Loucy (cell line): Measurements from ENCODE around the gene PTBP1.

Experiments
- H2AFZ ChIP-seq: fragments of 200-600 bp; sonication (generic); 2 replicates; pipeline ENCODE4 v1.6.0; 2016; ENCODE audit warnings: antibody characterized with exemption, mild to moderate bottlenecking, low read length, moderate library complexity
- H3F3A ChIP-seq: fragments of 200-600 bp; 2 replicates; pipeline ENCODE4 v1.6.0; 2016; ENCODE audit warnings: antibody characterized with exemption, low read depth, mild to moderate bottlenecking
- H3K27me3 ChIP-seq: fragments of 200-600 bp; sonication (generic); 2 replicates; pipeline ENCODE4 v1.6.1; 2014; ENCODE audit warnings: low read length, mild to moderate bottlenecking; ENCODE audit not compliant: insufficient read depth, poor library complexity, severe bottlenecking
- H3K36me3 ChIP-seq: fragments of 200-600 bp; sonication (generic); 2 replicates; pipeline ENCODE4 v1.6.1; 2016; ENCODE audit warnings: low read length; ENCODE audit not compliant: insufficient read depth
- H3K4me1 ChIP-seq: fragments of 200-600 bp; sonication (generic); 2 replicates; pipeline ENCODE4 v1.5.1; 2014; ENCODE audit warnings: low read length, mild to moderate bottlenecking; ENCODE audit not compliant: insufficient read depth, poor library complexity, severe bottlenecking
- H3K4me2 ChIP-seq: fragments of 200-600 bp; sonication (generic); 2 replicates; pipeline ENCODE4 v1.6.0; 2014; ENCODE audit warnings: antibody characterized with exemption, low read length, low read depth, mild to moderate bottlenecking; ENCODE audit not compliant: poor library complexity, severe bottlenecking
- H3K4me3 ChIP-seq: fragments of 200-600 bp; sonication (generic); 2 replicates; pipeline ENCODE4 v1.5.1; 2014; ENCODE audit warnings: low read length, mild to moderate bottlenecking, mixed read lengths; ENCODE audit not compliant: poor library complexity, severe bottlenecking
- H3K79me2 ChIP-seq: fragments of 200-600 bp; sonication (generic); 2 replicates; pipeline ENCODE4 v1.6.1; 2014; ENCODE audit warnings: low read length; ENCODE audit not compliant: insufficient read depth
- H3K9ac ChIP-seq: fragments of 200-600 bp; sonication (generic); 2 replicates; pipeline ENCODE4 v1.6.0; 2014; ENCODE audit warnings: mild to moderate bottlenecking, low read depth, low read length, moderate library complexity; ENCODE audit not compliant: poor library complexity, severe bottlenecking
- H3K9me2 ChIP-seq: fragments of 200-600 bp; sonication (generic); replicated peaks from 2 replicates; pipeline ENCODE4 v1.6.1; 2016; ENCODE audit warnings: low read depth, low read length, mixed read lengths
- H3K9me3 ChIP-seq: fragments of 200-600 bp; sonication (generic); 2 replicates; pipeline ENCODE4 v1.6.1; 2014; ENCODE audit warnings: mild to moderate bottlenecking, antibody characterized with exemption, low read length, low read depth; ENCODE audit not compliant: insufficient read depth
- H4K20me1 ChIP-seq: fragments of 200-600 bp; sonication (generic); 2 replicates; pipeline ENCODE4 v1.6.0; 2014; ENCODE audit warnings: antibody characterized with exemption, low read length, mild to moderate bottlenecking; ENCODE audit not compliant: insufficient read depth, poor library complexity, severe bottlenecking
- EZH2phosphoT487 ChIP-seq: fragments of 200-600 bp; IDR thresholded peaks from 2 replicates; pipeline ENCODE4 v1.6.1; 2018; ENCODE audit warnings: antibody characterized with exemption, mild to moderate bottlenecking, moderate library complexity, borderline replicate concordance
- TF ChIP-seq, protein P1 (sequence below): fragments of 200-600 bp; sonication (generic); conservative IDR thresholded peaks from 2 replicates; pipeline ENCODE4 v1.5.1; 2014; ENCODE audit warnings: mild to moderate bottlenecking, antibody characterized with exemption, low read length

PTBP1 gene

DNA sequence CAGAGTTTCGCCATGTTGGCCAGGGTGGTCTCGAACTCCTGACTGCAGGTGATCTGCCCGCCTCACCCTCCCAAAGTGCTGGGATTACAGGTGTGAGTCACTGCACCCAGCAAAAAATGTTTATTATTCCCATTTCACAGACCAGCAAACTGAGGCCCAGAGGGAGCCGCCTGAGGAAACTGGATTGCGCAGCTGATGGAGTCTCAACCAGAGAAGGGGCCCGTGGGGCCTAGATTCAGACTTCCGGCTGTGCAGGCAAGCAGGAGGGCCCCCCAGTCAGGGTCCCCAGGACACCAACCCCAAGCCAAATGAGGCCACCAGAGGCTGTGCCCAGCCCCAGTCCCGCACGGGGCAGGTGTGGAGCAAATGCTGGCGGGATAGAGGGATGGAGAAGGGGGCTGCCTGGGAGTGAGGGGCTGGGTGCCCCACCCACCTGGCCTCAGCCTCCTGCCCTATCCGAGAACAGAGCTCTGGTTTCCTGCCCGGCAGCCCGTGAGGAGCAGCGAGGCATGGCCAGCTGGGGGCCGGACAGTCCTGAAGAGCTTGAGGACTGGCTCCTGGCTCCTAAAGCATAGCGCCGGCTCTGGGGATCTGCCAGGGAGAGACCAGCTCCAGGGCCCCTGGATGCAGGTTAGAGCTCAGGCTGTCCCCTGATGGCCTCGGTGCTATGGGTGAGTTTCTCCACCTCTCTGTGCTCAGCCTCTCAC, 24.4 kb upstream of the PTBP1 start:
- Histone ChIP-seq H3K4me3 (no peak overlapping the region), H3K9me3 (no peaks in the 10 kb centered on the region), H2AFZ (no peak overlapping the region), H3K4me2 (no peak overlapping the region), H3K9me2 (no peaks in the 10 kb centered on the region), H3K9ac (no peak overlapping the region), H3K79me2 (no peaks in the 10 kb centered on the region), H4K20me1 (no peaks in the 10 kb centered on the region), H3K27me3 (no peaks in the 10 kb centered on the region), H3K36me3 (no peaks in the 10 kb centered on the region), H3K4me1 (no peaks in the 10 kb centered on the region), H3F3A (no peaks in the 10 kb centered on the region)
- TF ChIP-seq, protein P1, sequence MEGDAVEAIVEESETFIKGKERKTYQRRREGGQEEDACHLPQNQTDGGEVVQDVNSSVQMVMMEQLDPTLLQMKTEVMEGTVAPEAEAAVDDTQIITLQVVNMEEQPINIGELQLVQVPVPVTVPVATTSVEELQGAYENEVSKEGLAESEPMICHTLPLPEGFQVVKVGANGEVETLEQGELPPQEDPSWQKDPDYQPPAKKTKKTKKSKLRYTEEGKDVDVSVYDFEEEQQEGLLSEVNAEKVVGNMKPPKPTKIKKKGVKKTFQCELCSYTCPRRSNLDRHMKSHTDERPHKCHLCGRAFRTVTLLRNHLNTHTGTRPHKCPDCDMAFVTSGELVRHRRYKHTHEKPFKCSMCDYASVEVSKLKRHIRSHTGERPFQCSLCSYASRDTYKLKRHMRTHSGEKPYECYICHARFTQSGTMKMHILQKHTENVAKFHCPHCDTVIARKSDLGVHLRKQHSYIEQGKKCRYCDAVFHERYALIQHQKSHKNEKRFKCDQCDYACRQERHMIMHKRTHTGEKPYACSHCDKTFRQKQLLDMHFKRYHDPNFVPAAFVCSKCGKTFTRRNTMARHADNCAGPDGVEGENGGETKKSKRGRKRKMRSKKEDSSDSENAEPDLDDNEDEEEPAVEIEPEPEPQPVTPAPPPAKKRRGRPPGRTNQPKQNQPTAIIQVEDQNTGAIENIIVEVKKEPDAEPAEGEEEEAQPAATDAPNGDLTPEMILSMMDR: no peak
- no peak for TF ChIP-seq EZH2phosphoT487

DNA sequence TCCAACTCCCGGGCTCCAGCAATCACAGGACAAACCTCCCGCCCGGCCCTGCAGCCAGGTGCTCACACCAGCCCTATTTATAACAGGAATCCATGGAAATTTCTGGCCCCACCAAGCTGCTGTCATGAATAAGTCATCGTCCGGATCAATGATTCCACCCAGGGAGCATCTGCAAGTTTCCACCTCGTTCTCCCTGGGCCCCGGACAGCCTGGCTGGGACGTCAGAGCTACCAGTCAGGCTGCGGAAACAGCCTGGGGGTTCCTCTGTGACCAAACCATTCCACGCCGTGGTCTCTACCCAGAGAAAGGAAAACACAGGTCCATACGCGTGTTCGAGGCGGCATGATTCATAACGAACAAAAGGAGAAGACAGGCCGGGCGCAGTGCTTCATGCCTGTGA, 20.7 kb upstream of the PTBP1 start:
- H3F3A ChIP-seq: no peaks in the 10 kb centered on the region
- TF ChIP-seq EZH2phosphoT487: no peak
- TF ChIP-seq, protein P1: no peak
- H3K4me3 ChIP-seq: no peak overlapping the region
- H2AFZ ChIP-seq: no peak overlapping the region
- no peaks in the 10 kb centered on the region for H4K20me1 ChIP-seq
- no peaks in the 10 kb centered on the region for H3K36me3 ChIP-seq
- H3K9me3 ChIP-seq: no peaks in the 10 kb centered on the region
- H3K9ac ChIP-seq: no peak overlapping the region
- no peaks in the 10 kb centered on the region for H3K4me1 ChIP-seq
- H3K4me2 ChIP-seq: no peak overlapping the region
- H3K9me2 ChIP-seq: no peaks in the 10 kb centered on the region
- no peaks in the 10 kb centered on the region for H3K27me3 ChIP-seq
- no peaks in the 10 kb centered on the region for H3K79me2 ChIP-seq

DNA sequence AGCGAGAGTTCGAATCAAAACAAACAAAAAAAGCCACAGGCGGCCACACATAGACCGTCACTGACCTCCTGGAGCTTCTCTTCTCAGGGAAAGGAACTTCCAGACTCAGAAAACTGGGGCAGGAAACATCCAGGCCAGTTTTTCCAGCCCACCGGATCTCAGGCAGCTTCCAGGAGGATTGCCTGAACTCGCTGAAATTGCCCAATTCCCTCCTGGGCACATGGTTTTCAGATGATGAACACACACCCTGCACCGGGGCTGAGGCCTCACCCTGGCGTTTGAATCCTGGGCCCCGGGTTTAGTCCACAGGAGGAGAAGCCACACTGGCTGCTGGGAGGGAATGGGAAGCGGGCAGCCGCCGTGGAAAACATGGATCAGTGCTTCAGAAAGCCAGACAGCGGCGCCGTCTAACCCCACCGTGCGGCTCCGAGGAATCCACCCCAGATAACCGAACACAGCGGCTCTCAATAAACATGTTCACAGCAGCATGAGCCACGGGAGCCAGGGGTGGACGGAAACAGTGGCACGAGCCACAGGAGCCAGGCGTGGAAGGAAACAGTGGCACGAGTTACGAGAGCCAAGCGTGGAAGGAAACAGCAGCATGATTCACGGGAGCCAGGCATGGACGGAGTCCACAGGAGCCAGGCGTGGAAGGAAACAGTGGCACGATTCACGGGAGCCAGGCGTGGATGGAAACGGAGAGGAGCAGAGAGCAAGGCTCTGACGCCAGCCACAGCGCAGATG, 18.2 kb upstream of the PTBP1 start:
- Histone ChIP-seq H3F3A (no peaks in the 10 kb centered on the region), H3K9me2 (no peaks in the 10 kb centered on the region), H3K9ac (no peak overlapping the region), H3K36me3 (no peaks in the 10 kb centered on the region), H4K20me1 (no peaks in the 10 kb centered on the region), H3K4me2 (no peak overlapping the region), H3K27me3 (no peaks in the 10 kb centered on the region), H3K4me3 (no peak overlapping the region), H3K4me1 (no peaks in the 10 kb centered on the region), H3K79me2 (no peaks in the 10 kb centered on the region), H3K9me3 (no peaks in the 10 kb centered on the region), H2AFZ (no peak overlapping the region)
- TF ChIP-seq EZH2phosphoT487: no peak
- TF ChIP-seq, protein P1: no peak
